Naive B cell (primary cell): ENCODE results near the gene ARAP1. TPM values are rescaled to one million over a fixed set of nuclear protein-coding genes. Genes with fewer than 3 reads are reported as not detected.

Experiments
- ATAC-seq, 2 donors: fragments of 150-1000 bp; cut with Tn5 transposase; 2 replicates each; pipeline ENCODE4 v1.10.0; 2021; ENCODE audit warnings: low read depth in 2 of 2, mild to moderate bottlenecking in 2 of 2, moderate library complexity in 2 of 2
- DNase-seq: peaks from one replicate; pipeline ENCODE4 v3.0.0; 2022
- H3K27ac Mint-ChIP-seq, 6 donors: one replicate each; pipeline ENCODE4 v1.8.0; 2020 to 2022; ENCODE audit warnings: mild to moderate bottlenecking in 6 of 6, mixed read lengths in 6 of 6, moderate library complexity in 5 of 6, inconsistent platforms in 2 of 6
- H3K27me3 Mint-ChIP-seq, 3 donors: one replicate each; pipeline ENCODE4 v1.8.0; 2021 to 2022; ENCODE audit warnings: mixed read lengths in 3 of 3, mild to moderate bottlenecking in 1 of 3
- H3K36me3 Mint-ChIP-seq, 2 donors: one replicate each; pipeline ENCODE4 v1.8.0; 2020 to 2022; ENCODE audit warnings: mixed read lengths in 2 of 2, inconsistent platforms in 1 of 2, mild to moderate bottlenecking in 1 of 2
- H3K4me1 Mint-ChIP-seq, 3 donors: one replicate each; pipeline ENCODE4 v1.8.0; 2020 to 2022; ENCODE audit warnings: mixed read lengths in 3 of 3, inconsistent platforms in 1 of 3, mild to moderate bottlenecking in 1 of 3, moderate library complexity in 1 of 3
- H3K4me3 Mint-ChIP-seq, 8 donors: one replicate each; pipeline ENCODE4 v1.8.0; 2020 to 2022; ENCODE audit warnings: mild to moderate bottlenecking in 8 of 8, mixed read lengths in 8 of 8, moderate library complexity in 8 of 8, inconsistent platforms in 2 of 8
- H3K9me3 Mint-ChIP-seq, 7 donors: one replicate each; pipeline ENCODE4 v1.8.0; 2020 to 2022; ENCODE audit warnings: mixed read lengths in 7 of 7, mild to moderate bottlenecking in 5 of 7, inconsistent platforms in 2 of 7, moderate library complexity in 1 of 7
- polyA plus RNA-seq, 6 donors: library from polyadenylated mRNA; unstranded; fragments of 300-500 nt; fragmentation: Illumina TruSeq; gene quantifications; one replicate each; pipeline ENCODE4 v1.2.3, GENCODE V29; 2021; ENCODE audit warnings: low read depth in 6 of 6

ARAP1 gene
- polyA plus RNA-seq, 6 donors from 2014 or later: 3.3 to 30.2 (median 14.0) TPM

DNA sequence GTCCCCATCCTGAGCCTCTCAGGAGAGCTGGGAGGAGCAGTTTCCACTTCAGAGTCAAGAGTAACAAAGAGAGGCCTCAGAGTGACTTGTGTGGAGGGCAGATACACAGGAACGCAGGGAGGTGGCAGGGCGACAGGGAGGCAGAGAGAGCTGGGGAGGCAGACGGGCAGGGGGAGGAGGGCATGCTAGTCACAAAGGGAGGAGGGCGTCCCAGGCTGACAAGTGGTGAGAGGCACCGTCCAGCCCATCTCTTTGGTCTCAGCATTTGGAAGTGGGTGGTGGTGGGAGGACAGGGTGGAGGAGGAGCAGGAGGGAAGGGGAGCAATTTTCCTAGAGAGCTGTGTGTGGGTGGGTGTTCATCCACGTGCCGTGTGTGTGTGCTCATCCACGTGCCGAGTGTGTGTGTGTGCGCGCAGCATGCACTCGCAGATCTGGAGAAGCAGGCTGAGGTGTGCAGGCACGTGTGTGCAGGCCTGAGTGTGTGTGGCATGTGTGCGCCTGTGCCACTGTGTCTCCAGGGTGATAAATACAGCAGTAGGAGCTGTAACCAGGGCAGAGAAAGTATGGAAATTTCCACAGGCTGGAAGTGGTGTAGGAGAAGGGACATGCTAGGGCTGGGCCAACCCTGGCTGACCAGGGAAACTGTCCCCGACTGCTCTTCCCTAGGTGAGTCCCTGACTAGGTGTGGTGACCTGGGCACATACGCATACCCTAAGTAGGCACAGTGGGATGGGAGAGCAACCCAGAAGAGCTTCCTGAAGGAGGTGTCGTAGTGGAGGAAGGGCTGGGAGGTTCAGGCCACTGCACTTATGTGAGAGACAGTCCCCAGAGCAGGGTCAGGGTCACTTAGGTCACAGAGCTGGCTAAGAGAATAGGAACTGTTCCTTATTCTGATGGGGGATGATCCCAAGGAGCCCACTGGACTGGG is 70.7 kb downstream of the ARAP1 start:
- peak overlapping the region in 1 of 8 donors; percentile 53 for H3K4me3 Mint-ChIP-seq
- peaks cover 0 to 1% (median 0%) of the 10 kb centered on the region in 7 donors for H3K9me3 Mint-ChIP-seq
- peaks cover 0 to 5% (median 0%) of the 10 kb centered on the region in 3 donors for H3K27me3 Mint-ChIP-seq
- DNase-seq (no peak), ATAC-seq (no peak)
- H3K4me1 Mint-ChIP-seq: peaks cover 19 to 42% (median 34%) of the 10 kb centered on the region in 3 donors
- H3K36me3 Mint-ChIP-seq: no peaks in the 10 kb centered on the region
- H3K27ac Mint-ChIP-seq: peak overlapping the region in 5 of 6 donors; percentile 10 to 89 (median 82)

- Mint-ChIP-seq H3K27me3 (peaks cover 0 to 11% (median 0%) of the 10 kb centered on the region in 3 donors), H3K36me3 (no peaks in the 10 kb centered on the region), H3K27ac (peak overlapping the region in 5 of 6 donors; percentile 10 to 89 (median 82)), H3K9me3 (peaks cover 0 to 1% (median 0%) of the 10 kb centered on the region in 7 donors), H3K4me1 (peaks cover 22 to 43% (median 37%) of the 10 kb centered on the region in 3 donors), H3K4me3 (no peak overlapping the region)
- ATAC-seq: no peak
- DNase-seq: no peak
These were observed 71.5 kb downstream of the ARAP1 start for GRCh38 chr11:72680624-72681158.

GRCh38 chr11:72679869-72680268 is 72.3 kb downstream of the ARAP1 start:
- no peaks in the 10 kb centered on the region for H3K36me3 Mint-ChIP-seq
- peaks cover under 1 to 19% (median 6%) of the 10 kb centered on the region in 3 donors for H3K27me3 Mint-ChIP-seq
- peak overlapping the region in 1 of 6 donors; percentile 73 for H3K27ac Mint-ChIP-seq
- DNase-seq (no peak), ATAC-seq (no peak)
- H3K4me1 Mint-ChIP-seq: peaks cover 22 to 49% (median 37%) of the 10 kb centered on the region in 3 donors
- H3K9me3 Mint-ChIP-seq: peaks cover 0 to 1% (median 0%) of the 10 kb centered on the region in 7 donors
- peak overlapping the region in 1 of 8 donors; percentile 53 for H3K4me3 Mint-ChIP-seq

GRCh38 chr11:72678524-72678923 is 73.7 kb downstream of the ARAP1 start:
- Mint-ChIP-seq H3K36me3 (no peaks in the 10 kb centered on the region), H3K9me3 (peaks cover 0 to 1% (median 0%) of the 10 kb centered on the region in 7 donors), H3K27me3 (peaks cover 14 to 32% (median 15%) of the 10 kb centered on the region in 3 donors), H3K4me3 (no peak overlapping the region), H3K27ac (peak overlapping the region in 3 of 6 donors; percentile 54 to 82 (median 56)), H3K4me1 (peaks cover 23 to 50% (median 39%) of the 10 kb centered on the region in 3 donors)
- ATAC-seq (no peak), DNase-seq (no peak)

GRCh38 chr11:72676861-72677341 is 75.3 kb downstream of the ARAP1 start:
- Mint-ChIP-seq H3K4me3 (peak overlapping the region in 1 of 8 donors; percentile 37), H3K36me3 (no peaks in the 10 kb centered on the region), H3K4me1 (peaks cover 38 to 60% (median 46%) of the 10 kb centered on the region in 3 donors), H3K27ac (peak overlapping the region in 2 of 6 donors; percentile 41 to 90), H3K27me3 (peaks cover 31 to 48% (median 31%) of the 10 kb centered on the region in 3 donors), H3K9me3 (peaks cover 0 to 1% (median 0%) of the 10 kb centered on the region in 7 donors)
- ATAC-seq (peak; percentile 72 to 78), DNase-seq (peak; percentile 51)

GRCh38 chr11:72675221-72675620 is 77.0 kb downstream of the ARAP1 start:
- H3K4me3 Mint-ChIP-seq: peak overlapping the region in 1 of 8 donors; percentile 15
- peak overlapping the region in 2 of 6 donors; percentile 32 to 44 for H3K27ac Mint-ChIP-seq
- H3K27me3 Mint-ChIP-seq: peaks cover 44 to 63% (median 45%) of the 10 kb centered on the region in 3 donors
- H3K36me3 Mint-ChIP-seq: no peaks in the 10 kb centered on the region
- ATAC-seq (no peak), DNase-seq (no peak)
- H3K4me1 Mint-ChIP-seq: peaks cover 39 to 52% (median 44%) of the 10 kb centered on the region in 3 donors
- H3K9me3 Mint-ChIP-seq: peaks cover 0 to 1% (median 0%) of the 10 kb centered on the region in 7 donors

- Mint-ChIP-seq H3K36me3 (no peaks in the 10 kb centered on the region), H3K27me3 (peaks cover 44 to 63% (median 45%) of the 10 kb centered on the region in 3 donors), H3K4me3 (peak within 1 kb of the TSS in 2 of 8 donors; percentile 15 to 24), H3K9me3 (peaks cover 0 to 1% (median 0%) of the 10 kb centered on the region in 7 donors), H3K4me1 (peaks cover 32 to 49% (median 36%) of the 10 kb centered on the region in 3 donors), H3K27ac (peak within 1 kb of the TSS in 4 of 6 donors; percentile 6 to 50 (median 38))
- no peak for DNase-seq
- no peak for ATAC-seq
These were observed 78.0 kb downstream of the ARAP1 start, which contains the start of gene PDE2A for GRCh38 chr11:72673943-72674828. Gene PDE2A, minus strand, starts transcription at chr11:72674422. Its CDS starts 215 bp downstream, at chr11:72674207.

- ATAC-seq: no peak
- peaks cover 31 to 45% (median 34%) of the 10 kb centered on the region in 3 donors for H3K4me1 Mint-ChIP-seq
- H3K4me3 Mint-ChIP-seq: peak overlapping the region in 1 of 8 donors; percentile 22
- no peak overlapping the region for H3K27ac Mint-ChIP-seq
- DNase-seq: no peak
- peaks cover 49 to 68% (median 53%) of the 10 kb centered on the region in 3 donors for H3K27me3 Mint-ChIP-seq
- H3K9me3 Mint-ChIP-seq: peaks cover 0 to 1% (median 0%) of the 10 kb centered on the region in 7 donors
- no peaks in the 10 kb centered on the region for H3K36me3 Mint-ChIP-seq
These were observed 78.8 kb downstream of the ARAP1 start for GRCh38 chr11:72673284-72673942.

- H3K4me3 Mint-ChIP-seq: peak overlapping the region in 3 of 8 donors; percentile 10 to 22 (median 10)
- H3K27me3 Mint-ChIP-seq: peaks cover 49 to 70% (median 53%) of the 10 kb centered on the region in 3 donors
- DNase-seq: no peak
- peaks cover 0 to 6% (median under 1%) of the 10 kb centered on the region in 7 donors for H3K9me3 Mint-ChIP-seq
- peak overlapping the region in 1 of 6 donors; percentile 26 for H3K27ac Mint-ChIP-seq
- peaks cover 0 to under 1% of the 10 kb centered on the region in 2 donors for H3K36me3 Mint-ChIP-seq
- H3K4me1 Mint-ChIP-seq: peaks cover 28 to 45% (median 30%) of the 10 kb centered on the region in 3 donors
- peak; percentile 23 to 36 for ATAC-seq
These were observed 79.5 kb downstream of the ARAP1 start for GRCh38 chr11:72672597-72673238.

DNA sequence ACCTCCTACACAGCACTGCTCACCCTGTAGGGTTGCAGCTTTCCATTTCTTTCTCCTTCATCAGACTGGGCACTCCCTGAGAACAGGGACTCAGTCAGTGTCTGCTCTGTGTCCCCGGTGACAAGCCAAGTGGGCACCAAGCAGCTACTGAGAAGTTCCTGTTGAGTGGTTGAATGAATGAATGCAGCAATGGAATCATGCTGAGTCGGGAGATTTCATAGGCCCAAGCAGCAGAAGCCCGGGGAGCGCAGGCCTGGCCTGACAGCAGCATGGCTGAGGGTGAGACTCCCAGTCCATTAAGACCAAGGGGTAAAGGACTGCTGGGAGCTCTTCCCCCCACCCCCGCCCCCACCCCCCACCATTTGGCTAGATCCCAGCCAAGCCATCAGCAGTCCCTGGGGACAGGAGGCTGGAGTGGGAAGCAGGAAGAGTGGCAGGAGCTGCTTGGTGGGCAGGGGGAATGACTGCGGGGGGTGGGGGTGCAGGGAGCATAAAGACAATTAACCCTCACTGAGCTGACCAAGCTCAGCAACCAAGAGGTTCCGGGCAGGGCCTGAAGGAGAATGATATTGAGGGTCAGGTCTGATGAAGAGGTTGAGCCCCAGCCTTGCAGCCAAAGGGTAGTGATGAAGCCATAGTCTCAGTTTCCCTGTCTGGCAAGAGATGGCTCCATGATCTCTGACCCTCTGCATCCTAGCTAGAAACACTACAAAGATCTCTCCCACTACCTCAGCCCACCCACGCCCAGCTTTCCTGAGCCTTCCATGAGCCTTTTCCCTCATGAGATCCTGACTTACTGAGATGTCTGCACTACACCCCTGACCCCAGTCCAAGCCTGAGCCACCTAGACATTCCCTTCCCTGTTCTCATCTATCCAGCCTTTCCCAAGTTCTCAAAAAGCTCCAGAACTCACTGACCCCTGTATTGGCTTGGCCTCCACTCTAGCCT is 80.8 kb downstream of the ARAP1 start:
- peaks cover 4 to 15% (median 7%) of the 10 kb centered on the region in 7 donors for H3K9me3 Mint-ChIP-seq
- ATAC-seq: no peak
- peaks cover 59 to 74% (median 60%) of the 10 kb centered on the region in 3 donors for H3K27me3 Mint-ChIP-seq
- peaks cover 22 to 36% (median 26%) of the 10 kb centered on the region in 3 donors for H3K4me1 Mint-ChIP-seq
- no peak for DNase-seq
- peak overlapping the region in 2 of 8 donors; percentile 52 to 54 for H3K4me3 Mint-ChIP-seq
- H3K27ac Mint-ChIP-seq: peak overlapping the region in 2 of 6 donors; percentile 10 to 78
- peaks cover 5 to 7% of the 10 kb centered on the region in 2 donors for H3K36me3 Mint-ChIP-seq
